CD4-positive, alpha-beta memory T cell (primary cell): ENCODE results near the gene DNM1. TPM values are rescaled to one million over a fixed set of nuclear protein-coding genes. Genes with fewer than 3 reads are reported as not detected.
"Not testable (repeated sequence)": the region's sequence is repeated elsewhere in the genome, so short reads cannot be mapped to it uniquely, and the experiment has no call there.

Experiments
- CTCF ChIA-PET: fragments of 350-600 bp; sonication (Branson Sonifier 250); formaldehyde crosslinking; loops from one replicate; lab custom pipeline; 2021; ENCODE audit warnings: inconsistent platforms; ENCODE audit not compliant: partially characterized antibody; lab: Charles Lee
- POLR2A ChIA-PET: fragments of 350-600 bp; sonication (Branson Sonifier 250); formaldehyde crosslinking; loops from one replicate; lab custom pipeline; 2021; ENCODE audit not compliant: partially characterized antibody; lab: Charles Lee
- DNase-seq, 5 donors: peaks; one replicate each; pipeline versions ENCODE4 v3.0.0 to v3.0.0-alpha.2; 2020 to 2022; ENCODE audit warnings: mixed read lengths in 1 of 5
- H3K27ac ChIP-seq: one replicate; pipeline ENCODE4 v1.7.0; 2013; ENCODE audit warnings: low read depth, low read length
- H3K27me3 ChIP-seq: 2 replicates; pipeline ENCODE4 v1.7.0; 2013; ENCODE audit warnings: mild to moderate bottlenecking, low read length, moderate library complexity; ENCODE audit not compliant: insufficient read depth
- H3K36me3 ChIP-seq: 2 replicates; pipeline ENCODE4 v1.7.0; 2013; ENCODE audit warnings: mild to moderate bottlenecking, low read length, moderate library complexity; ENCODE audit not compliant: insufficient read depth
- H3K4me1 ChIP-seq: 2 replicates; pipeline ENCODE4 v1.7.0; 2013; ENCODE audit warnings: mild to moderate bottlenecking, low read length, moderate library complexity; ENCODE audit not compliant: insufficient read depth
- H3K4me3 ChIP-seq, 2 donors: one replicate each; pipeline ENCODE4 v1.7.0; 2013; ENCODE audit warnings: low read length in 2 of 2, mild to moderate bottlenecking in 1 of 2
- H3K9me3 ChIP-seq, 2 donors: one replicate each; pipeline ENCODE4 v1.7.0; 2013; ENCODE audit warnings: low read length in 2 of 2, control low read depth in 1 of 2; ENCODE audit not compliant: control insufficient read depth in 1 of 2
- H3K27ac Mint-ChIP-seq, 7 donors: one replicate each; pipeline ENCODE4 v1.8.0; 2020 to 2021; ENCODE audit warnings: mixed read lengths in 7 of 7, mild to moderate bottlenecking in 6 of 7, inconsistent platforms in 3 of 7, moderate library complexity in 3 of 7
- H3K27me3 Mint-ChIP-seq, 2 donors: one replicate each; pipeline ENCODE4 v1.8.0; 2020 to 2021; ENCODE audit warnings: mixed read lengths in 2 of 2
- H3K36me3 Mint-ChIP-seq, 2 donors: one replicate each; pipeline ENCODE4 v1.8.0; 2020 to 2021; ENCODE audit warnings: mixed read lengths in 2 of 2, inconsistent platforms in 1 of 2, mild to moderate bottlenecking in 1 of 2
- H3K4me1 Mint-ChIP-seq, 4 donors: one replicate each; pipeline ENCODE4 v1.8.0; 2020 to 2021; ENCODE audit warnings: mixed read lengths in 4 of 4, mild to moderate bottlenecking in 1 of 4
- H3K4me3 Mint-ChIP-seq, 8 donors: one replicate each; pipeline ENCODE4 v1.8.0; 2020 to 2021; ENCODE audit warnings: mixed read lengths in 8 of 8, mild to moderate bottlenecking in 7 of 8, moderate library complexity in 6 of 8, inconsistent platforms in 3 of 8
- H3K9me3 Mint-ChIP-seq, 8 donors: one replicate each; pipeline ENCODE4 v1.8.0; 2020 to 2021; ENCODE audit warnings: mixed read lengths in 8 of 8, mild to moderate bottlenecking in 5 of 8, inconsistent platforms in 3 of 8, moderate library complexity in 1 of 8
- intact Hi-C: fragments of 100-400 bp; cut with micrococcal nuclease; formaldehyde crosslinking; loops from one replicate; pipeline ENCODE4 v1.15.1; 2023
- polyA plus RNA-seq, 2 donors: library from polyadenylated mRNA; unstranded; fragments of 300-500 nt; fragmentation: Illumina TruSeq; gene quantifications; one replicate each; pipeline ENCODE4 v1.2.3, GENCODE V29; 2021
- total RNA-seq, 2 experiments: library from RNA; stranded (reverse); gene quantifications; one replicate each; pipeline ENCODE4 v1.2.3, GENCODE V29; 2021

DNM1 gene
- total and polyA plus RNA-seq, 4 experiments from 2014 or later: 1.4 to 2.2 TPM; not detected in 2

- H3K36me3 ChIP-seq, H3K27ac ChIP-seq, H3K9me3 Mint-ChIP-seq, intact Hi-C loops, H3K9me3 ChIP-seq, DNase-seq, H3K27me3 ChIP-seq, H3K4me3 ChIP-seq, POLR2A ChIA-PET, H3K27me3 Mint-ChIP-seq, CTCF ChIA-PET: not testable (repeated sequence)
- peak overlapping the region in 4 of 8 donors; percentile 37 to 64 (median 41) for H3K4me3 Mint-ChIP-seq
- H3K27ac Mint-ChIP-seq: peak overlapping the region in 1 of 7 donors; percentile 32
- H3K36me3 Mint-ChIP-seq: peaks cover 0 to 22% of the 10 kb centered on the region in 2 donors
- peaks cover 19 to 35% (median 27%) of the 10 kb centered on the region in 4 donors for H3K4me1 Mint-ChIP-seq
- H3K4me1 ChIP-seq: peaks cover 24% of the 10 kb centered on the region
These were observed 76.2 kb downstream of the DNM1 start for GRCh38 chr9:128279088-128280073.

GRCh38 chr9:128280084-128280622 lies 77.0 kb downstream of the DNM1 start:
- H3K27me3 Mint-ChIP-seq: no peaks in the 10 kb centered on the region
- H3K36me3 Mint-ChIP-seq: peaks cover 3 to 20% of the 10 kb centered on the region in 2 donors
- H3K4me1 Mint-ChIP-seq: peaks cover 14 to 28% (median 21%) of the 10 kb centered on the region in 4 donors
- Histone ChIP-seq H3K27ac (no peak overlapping the region), H3K9me3 (no peaks in the 10 kb centered on the region), H3K4me3 (no peak overlapping the region), H3K4me1 (peaks cover 16% of the 10 kb centered on the region), H3K36me3 (no peaks in the 10 kb centered on the region), H3K27me3 (no peaks in the 10 kb centered on the region)
- no peak for DNase-seq
- intact Hi-C loops: no loop called here
- CTCF ChIA-PET: no interaction called here
- H3K9me3 Mint-ChIP-seq: peaks cover 0 to 2% (median 0%) of the 10 kb centered on the region in 8 donors
- POLR2A ChIA-PET: no interaction called here
- H3K27ac Mint-ChIP-seq: peak overlapping the region in 1 of 7 donors; percentile 53
- no peak overlapping the region for H3K4me3 Mint-ChIP-seq

GRCh38 chr9:128282500-128282899 lies 79.3 kb downstream of the DNM1 start:
- Histone ChIP-seq H3K27me3 (no peaks in the 10 kb centered on the region), H3K36me3 (peaks cover 9% of the 10 kb centered on the region), H3K4me1 (peaks cover 2% of the 10 kb centered on the region), H3K4me3 (no peak overlapping the region), H3K9me3 (no peaks in the 10 kb centered on the region), H3K27ac (no peak overlapping the region)
- H3K27ac Mint-ChIP-seq: no peak overlapping the region
- peaks cover 7 to 11% of the 10 kb centered on the region in 2 donors for H3K36me3 Mint-ChIP-seq
- intact Hi-C loops: no loop called here
- no peak for DNase-seq
- H3K27me3 Mint-ChIP-seq: no peaks in the 10 kb centered on the region
- H3K4me3 Mint-ChIP-seq: no peak overlapping the region
- ChIA-PET CTCF (interaction anchor here (1.8 kb wide), 1 partner anchor 13 kb away, joined by 6 read pairs; no protein-coding TSS in a partner anchor), POLR2A (no interaction called here)
- peaks cover 2 to 8% (median 8%) of the 10 kb centered on the region in 4 donors for H3K4me1 Mint-ChIP-seq
- no peaks in the 10 kb centered on the region for H3K9me3 Mint-ChIP-seq

- Histone ChIP-seq H3K27ac (no peak overlapping the region), H3K4me1 (no peaks in the 10 kb centered on the region), H3K36me3 (peaks cover 14% of the 10 kb centered on the region), H3K4me3 (no peak overlapping the region), H3K9me3 (no peaks in the 10 kb centered on the region), H3K27me3 (no peaks in the 10 kb centered on the region)
- Mint-ChIP-seq H3K4me1 (peaks cover 0 to 4% (median 0%) of the 10 kb centered on the region in 4 donors), H3K27ac (no peak overlapping the region), H3K4me3 (no peak overlapping the region), H3K9me3 (no peaks in the 10 kb centered on the region), H3K27me3 (no peaks in the 10 kb centered on the region), H3K36me3 (peaks cover 12 to 18% of the 10 kb centered on the region in 2 donors)
- intact Hi-C loops: no loop called here
- DNase-seq: no peak
- POLR2A ChIA-PET: no interaction called here
- CTCF ChIA-PET: interaction anchor here (1.4 kb wide), 1 partner anchor 10 kb away, joined by 5 read pairs; no protein-coding TSS in a partner anchor
These were observed 82.0 kb downstream of the DNM1 start for GRCh38 chr9:128285033-128285784.

- Mint-ChIP-seq H3K27me3 (no peaks in the 10 kb centered on the region), H3K9me3 (no peaks in the 10 kb centered on the region), H3K36me3 (peaks cover 12 to 18% of the 10 kb centered on the region in 2 donors), H3K4me1 (peaks cover 0 to 2% (median 0%) of the 10 kb centered on the region in 4 donors), H3K4me3 (no peak overlapping the region), H3K27ac (peak overlapping the region in 1 of 7 donors; percentile 41)
- Histone ChIP-seq H3K9me3 (no peaks in the 10 kb centered on the region), H3K27me3 (no peaks in the 10 kb centered on the region), H3K27ac (no peak overlapping the region), H3K4me3 (no peak overlapping the region), H3K36me3 (peaks cover 14% of the 10 kb centered on the region), H3K4me1 (no peaks in the 10 kb centered on the region)
- intact Hi-C loops: no loop called here
- no peak for DNase-seq
- ChIA-PET CTCF (interaction anchor here (1.1 kb wide), 1 partner anchor 10 kb away, joined by 5 read pairs; no protein-coding TSS in a partner anchor), POLR2A (no interaction called here)
These were observed 83.3 kb downstream of the DNM1 start for GRCh38 chr9:128286440-128286839.

GRCh38 chr9:128288273-128289004 lies 85.3 kb downstream of the DNM1 start:
- Mint-ChIP-seq H3K36me3 (peaks cover 12 to 18% of the 10 kb centered on the region in 2 donors), H3K27me3 (no peaks in the 10 kb centered on the region), H3K9me3 (no peaks in the 10 kb centered on the region), H3K27ac (no peak overlapping the region), H3K4me3 (no peak overlapping the region), H3K4me1 (no peaks in the 10 kb centered on the region)
- no peak for DNase-seq
- Histone ChIP-seq H3K36me3 (peaks cover 14% of the 10 kb centered on the region), H3K27ac (no peak overlapping the region), H3K4me1 (no peaks in the 10 kb centered on the region), H3K9me3 (no peaks in the 10 kb centered on the region), H3K27me3 (no peaks in the 10 kb centered on the region), H3K4me3 (no peak overlapping the region)
- POLR2A ChIA-PET: no interaction called here
- intact Hi-C loops: no loop called here
- CTCF ChIA-PET: interaction anchor here (0.9 kb wide), 1 partner anchor 74 kb away, joined by 3 read pairs; no protein-coding TSS in a partner anchor
